ENCODE results near the gene ERN1.

ERN1 gene

GRCh38 chr17:64134216-64134970, 4.4 kb upstream of the ERN1 start:
- no peak for DNase-seq

GRCh38 chr17:64133546-64134215, 3.7 kb upstream of the ERN1 start:
- peak; percentile 39 to 83 (median 75) for DNase-seq

- DNase-seq: no peak
These were observed 1.8 kb upstream of the ERN1 start for GRCh38 chr17:64131606-64132270.

- DNase-seq: no peak
These were observed 636 bp upstream of the ERN1 start for GRCh38 chr17:64130559-64131001.

GRCh38 chr17:64129515-64129764, 504 bp downstream of the ERN1 start:
- DNase-seq: no peak

- peak in 2 of 3 experiments; percentile 27 to 59 for DNase-seq
These were observed 993 bp downstream of the ERN1 start for GRCh38 chr17:64128787-64129514.

GRCh38 chr17:64126918-64127317, 3.0 kb downstream of the ERN1 start:
- peak in 1 of 3 experiments; percentile 35 for DNase-seq

GRCh38 chr17:64125937-64126336, 4.0 kb downstream of the ERN1 start:
- no peak for DNase-seq

- no peak for DNase-seq
These were observed 5.3 kb downstream of the ERN1 start for GRCh38 chr17:64124609-64125008.

GRCh38 chr17:64123114-64123513, 6.8 kb downstream of the ERN1 start:
- no peak for DNase-seq

- DNase-seq: peak in 2 of 3 experiments; percentile 15 to 48
These were observed 8.8 kb downstream of the ERN1 start for GRCh38 chr17:64120972-64121786.

- peak in 2 of 3 experiments; percentile 7 to 39 for DNase-seq
These were observed 9.7 kb downstream of the ERN1 start for GRCh38 chr17:64120159-64120810.

- DNase-seq: peak; percentile 27 to 68 (median 56)
These were observed 11.7 kb downstream of the ERN1 start for GRCh38 chr17:64117981-64118979.

GRCh38 chr17:64115822-64116534, 14.0 kb downstream of the ERN1 start:
- no peak for DNase-seq

GRCh38 chr17:64115043-64115698, 14.8 kb downstream of the ERN1 start:
- DNase-seq: no peak

GRCh38 chr17:64113006-64113405, 16.9 kb downstream of the ERN1 start:
- no peak for DNase-seq

- DNase-seq: no peak
These were observed 18.1 kb downstream of the ERN1 start for GRCh38 chr17:64111831-64112230.

GRCh38 chr17:64110379-64111152, 19.4 kb downstream of the ERN1 start:
- no peak for DNase-seq

- no peak for DNase-seq
These were observed 20.5 kb downstream of the ERN1 start for GRCh38 chr17:64109400-64109799.

All from NCI-H1417 (cell line).